GM18858 (cell line): ENCODE data around the gene RAB13.

Experiments used
- ATAC-seq: cut with Tn5 transposase; IDR thresholded peaks from one replicate; pipeline ENCODE4 v1.9.1; 2021; ENCODE audit not compliant: unreplicated experiment

Gene RAB13

GRCh38 chr1:153957744-153958110 lies 28.4 kb downstream of the RAB13 start:
- ATAC-seq = no peak

- ATAC-seq = no peak
These were observed 29.0 kb downstream of the RAB13 start for GRCh38 chr1:153956997-153957715.

GRCh38 chr1:153954826-153955225 lies 31.3 kb downstream of the RAB13 start:
- no peak for ATAC-seq

- no peak for ATAC-seq
These were observed 32.2 kb downstream of the RAB13 start for GRCh38 chr1:153953859-153954365.

- ATAC-seq = no peak
These were observed 34.3 kb downstream of the RAB13 start for GRCh38 chr1:153951801-153952200.

GRCh38 chr1:153951183-153951582 lies 35.0 kb downstream of the RAB13 start:
- no peak for ATAC-seq

GRCh38 chr1:153946622-153947241 lies 39.4 kb downstream of the RAB13 start, which contains the start of gene DENND4B:
Gene DENND4B (minus strand): TSS chr1:153946718. CDS start chr1:153944374, 2,344 bp downstream.
- ATAC-seq = peak; percentile 41

GRCh38 chr1:153945795-153946621 lies 40.1 kb downstream of the RAB13 start:
- peak; percentile 61 for ATAC-seq

GRCh38 chr1:153945131-153945794 lies 40.9 kb downstream of the RAB13 start:
- no peak for ATAC-seq

GRCh38 chr1:153944827-153945117 lies 41.4 kb downstream of the RAB13 start:
- no peak for ATAC-seq

GRCh38 chr1:153944005-153944826 lies 41.9 kb downstream of the RAB13 start:
- ATAC-seq = no peak

GRCh38 chr1:153942766-153943549 lies 43.2 kb downstream of the RAB13 start:
- no peak for ATAC-seq

GRCh38 chr1:153941826-153942725 lies 44.1 kb downstream of the RAB13 start:
- no peak for ATAC-seq

- ATAC-seq = no peak
These were observed 45.4 kb downstream of the RAB13 start for GRCh38 chr1:153940756-153941155.

- no peak for ATAC-seq
These were observed 46.7 kb downstream of the RAB13 start for GRCh38 chr1:153939476-153939875.

GRCh38 chr1:153938996-153939395 lies 47.1 kb downstream of the RAB13 start:
- no peak for ATAC-seq

GRCh38 chr1:153937331-153937730 lies 48.8 kb downstream of the RAB13 start:
- ATAC-seq = no peak

- no peak for ATAC-seq
These were observed 49.9 kb downstream of the RAB13 start for GRCh38 chr1:153936011-153936802.
